Measurements from ENCODE around the gene CNN2. TPM values are rescaled to one million over a fixed set of nuclear protein-coding genes. Genes with fewer than 3 reads are reported as not detected.

The CNN2 gene
- total RNA-seq, 6 experiments from 2014 or later: 483 to 579 (median 507) TPM

DNA sequence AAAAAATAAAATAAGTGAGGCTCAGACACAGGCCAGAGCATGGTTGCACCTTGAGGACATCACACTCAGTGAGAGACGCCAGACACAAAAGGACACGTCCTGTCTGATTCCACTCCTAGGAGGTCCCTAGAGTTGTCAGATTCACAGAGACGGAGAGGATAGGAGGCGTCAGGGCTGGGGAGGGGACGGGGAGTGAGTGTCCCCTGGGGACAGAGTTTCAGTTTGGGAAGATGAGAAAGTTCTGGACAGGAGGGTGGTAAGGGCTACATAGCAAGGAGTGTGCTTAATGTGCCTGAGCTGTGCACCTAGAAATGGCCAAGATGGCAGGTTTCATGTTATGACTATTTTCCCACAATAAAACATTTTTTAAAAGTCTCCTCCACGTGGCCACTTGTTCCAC is 28.3 kb upstream of the CNN2 start:
- Mint-ChIP-seq H3K9me3 (no peaks in the 10 kb centered on the region), H3K4me3 (no peak overlapping the region), H3K4me1 (ENCODE audit: low read depth) (peaks cover 5% of the 10 kb centered on the region; the same call in 1 of the 2 replicates), H3K27me3 (ENCODE audit: insufficient read depth) (peaks cover 21% of the 10 kb centered on the region), H3K36me3 (ENCODE audit: low read depth) (no peaks in the 10 kb centered on the region), H3K27ac (no peak overlapping the region)
- TF ChIP-seq, protein P1, sequence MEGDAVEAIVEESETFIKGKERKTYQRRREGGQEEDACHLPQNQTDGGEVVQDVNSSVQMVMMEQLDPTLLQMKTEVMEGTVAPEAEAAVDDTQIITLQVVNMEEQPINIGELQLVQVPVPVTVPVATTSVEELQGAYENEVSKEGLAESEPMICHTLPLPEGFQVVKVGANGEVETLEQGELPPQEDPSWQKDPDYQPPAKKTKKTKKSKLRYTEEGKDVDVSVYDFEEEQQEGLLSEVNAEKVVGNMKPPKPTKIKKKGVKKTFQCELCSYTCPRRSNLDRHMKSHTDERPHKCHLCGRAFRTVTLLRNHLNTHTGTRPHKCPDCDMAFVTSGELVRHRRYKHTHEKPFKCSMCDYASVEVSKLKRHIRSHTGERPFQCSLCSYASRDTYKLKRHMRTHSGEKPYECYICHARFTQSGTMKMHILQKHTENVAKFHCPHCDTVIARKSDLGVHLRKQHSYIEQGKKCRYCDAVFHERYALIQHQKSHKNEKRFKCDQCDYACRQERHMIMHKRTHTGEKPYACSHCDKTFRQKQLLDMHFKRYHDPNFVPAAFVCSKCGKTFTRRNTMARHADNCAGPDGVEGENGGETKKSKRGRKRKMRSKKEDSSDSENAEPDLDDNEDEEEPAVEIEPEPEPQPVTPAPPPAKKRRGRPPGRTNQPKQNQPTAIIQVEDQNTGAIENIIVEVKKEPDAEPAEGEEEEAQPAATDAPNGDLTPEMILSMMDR (IDR thresholded peaks at IDR 0.05): no peak
- no peak for DNase-seq

DNA sequence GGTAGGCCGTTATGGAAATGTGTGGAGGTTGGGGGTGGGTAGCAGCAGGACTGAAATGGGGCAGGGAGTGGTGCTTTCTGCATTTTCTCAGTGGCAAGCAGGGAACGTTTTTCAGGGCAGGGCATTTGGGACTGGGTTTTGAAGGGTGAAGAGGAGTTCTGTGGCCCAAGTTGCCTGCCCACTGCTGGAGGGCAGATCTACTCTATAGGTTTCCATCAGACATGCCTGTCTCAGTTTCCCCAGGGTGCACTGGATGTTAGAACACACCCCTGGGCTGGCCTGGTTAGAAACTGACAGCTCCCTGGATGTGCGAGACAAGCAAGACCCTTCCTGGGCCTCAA is 27.1 kb upstream of the CNN2 start:
- TF ChIP-seq, protein P1 (IDR thresholded peaks at IDR 0.05): no peak
- peaks cover 5% of the 10 kb centered on the region; the same call in 1 of the 2 replicates for H3K4me1 Mint-ChIP-seq (ENCODE audit: low read depth)
- H3K4me3 Mint-ChIP-seq: no peak overlapping the region
- no peak overlapping the region for H3K27ac Mint-ChIP-seq
- H3K27me3 Mint-ChIP-seq (ENCODE audit: insufficient read depth): peaks cover 21% of the 10 kb centered on the region
- DNase-seq: no peak
- H3K9me3 Mint-ChIP-seq: no peaks in the 10 kb centered on the region
- H3K36me3 Mint-ChIP-seq (ENCODE audit: low read depth): no peaks in the 10 kb centered on the region

DNA sequence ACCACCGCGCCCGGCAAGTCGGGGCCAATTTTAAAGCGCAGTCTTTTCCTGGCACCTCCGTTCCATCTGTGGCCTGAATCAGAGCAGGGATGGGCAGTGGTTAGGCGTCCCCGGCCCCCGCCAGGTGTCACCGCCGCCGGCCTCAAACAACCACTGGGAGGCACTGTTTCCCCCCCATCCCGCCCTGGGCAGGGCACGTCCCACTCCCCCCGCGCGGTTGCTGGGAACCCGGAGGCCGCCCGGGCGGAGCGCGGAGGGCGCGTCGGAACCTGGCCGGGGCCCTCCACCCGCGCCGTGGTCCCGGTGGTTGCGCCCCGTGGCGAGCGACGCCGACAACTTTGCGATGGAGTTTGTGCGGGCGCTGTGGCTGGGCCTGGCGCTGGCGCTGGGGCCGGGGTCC is 26.3 kb upstream of the CNN2 start, which contains the start of gene GRIN3B:
TSS of gene GRIN3B (plus strand) at position 325 of the 400 bp plus-strand sequence. CDS start at position 344, 19 bp downstream.
- no peak within 1 kb of the TSS for H3K27ac Mint-ChIP-seq
- H3K4me3 Mint-ChIP-seq: peak within 1 kb of the TSS; percentile 43; the same call in 1 of the 2 replicates
- H3K9me3 Mint-ChIP-seq: peaks cover 2% of the 10 kb centered on the region; the same call in 1 of the 2 replicates
- DNase-seq: peak; percentile 28
- H3K36me3 Mint-ChIP-seq (ENCODE audit: low read depth): no peaks in the 10 kb centered on the region
- peaks cover 5% of the 10 kb centered on the region; the same call in 1 of the 2 replicates for H3K4me1 Mint-ChIP-seq (ENCODE audit: low read depth)
- H3K27me3 Mint-ChIP-seq (ENCODE audit: insufficient read depth): peaks cover 23% of the 10 kb centered on the region
- TF ChIP-seq, protein P1 (IDR thresholded peaks at IDR 0.05): peak; percentile 76

DNA sequence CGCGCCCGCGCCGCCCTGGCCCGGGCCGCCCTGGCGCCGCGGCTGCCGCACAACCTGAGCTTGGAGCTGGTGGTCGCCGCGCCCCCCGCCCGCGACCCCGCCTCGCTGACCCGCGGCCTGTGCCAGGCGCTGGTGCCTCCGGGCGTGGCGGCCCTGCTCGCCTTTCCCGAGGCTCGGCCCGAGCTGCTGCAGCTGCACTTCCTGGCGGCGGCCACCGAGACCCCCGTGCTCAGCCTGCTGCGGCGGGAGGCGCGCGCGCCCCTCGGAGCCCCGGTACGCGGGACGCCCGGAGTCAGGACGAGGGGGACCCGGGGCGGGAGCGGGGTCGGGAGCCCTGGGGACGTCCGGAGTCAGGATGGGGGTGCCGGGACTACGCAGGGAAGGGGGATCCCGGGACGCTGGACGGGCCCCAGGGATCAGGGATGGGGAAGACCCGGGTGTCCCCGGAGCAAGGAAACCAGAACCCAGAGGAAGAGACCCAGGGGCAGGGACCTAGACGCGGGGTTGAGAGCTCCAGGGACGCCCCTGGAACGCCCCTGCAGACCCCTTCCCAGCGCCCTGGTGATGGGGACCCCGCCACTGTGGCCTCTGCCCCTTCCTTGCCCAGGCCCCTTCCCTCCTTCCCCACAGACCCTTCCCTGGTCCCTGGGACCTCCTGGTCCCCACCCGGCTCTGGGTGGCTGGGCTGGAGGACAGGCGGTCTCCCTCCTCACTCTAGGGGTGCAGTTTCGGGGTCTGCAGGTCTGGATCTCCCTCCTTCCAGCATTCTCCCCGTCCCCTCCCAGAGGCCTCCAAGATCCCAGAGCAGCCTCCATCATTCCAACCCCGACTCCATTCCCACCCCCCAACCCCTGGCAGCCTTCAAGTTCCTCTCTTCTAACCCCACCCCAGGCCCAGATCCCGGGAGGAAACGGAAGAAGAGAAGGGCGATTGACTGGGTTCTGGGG is 25.5 kb upstream of the CNN2 start:
- Mint-ChIP-seq H3K36me3 (ENCODE audit: low read depth) (no peaks in the 10 kb centered on the region), H3K4me1 (ENCODE audit: low read depth) (peaks cover 5% of the 10 kb centered on the region; the same call in 1 of the 2 replicates), H3K27ac (no peak overlapping the region), H3K4me3 (peak overlapping the region; percentile 43; the same call in 1 of the 2 replicates), H3K27me3 (ENCODE audit: insufficient read depth) (peaks cover 22% of the 10 kb centered on the region), H3K9me3 (peaks cover 4% of the 10 kb centered on the region; the same call in 1 of the 2 replicates)
- TF ChIP-seq, protein P1 (IDR thresholded peaks at IDR 0.05): no peak
- no peak for DNase-seq

DNA sequence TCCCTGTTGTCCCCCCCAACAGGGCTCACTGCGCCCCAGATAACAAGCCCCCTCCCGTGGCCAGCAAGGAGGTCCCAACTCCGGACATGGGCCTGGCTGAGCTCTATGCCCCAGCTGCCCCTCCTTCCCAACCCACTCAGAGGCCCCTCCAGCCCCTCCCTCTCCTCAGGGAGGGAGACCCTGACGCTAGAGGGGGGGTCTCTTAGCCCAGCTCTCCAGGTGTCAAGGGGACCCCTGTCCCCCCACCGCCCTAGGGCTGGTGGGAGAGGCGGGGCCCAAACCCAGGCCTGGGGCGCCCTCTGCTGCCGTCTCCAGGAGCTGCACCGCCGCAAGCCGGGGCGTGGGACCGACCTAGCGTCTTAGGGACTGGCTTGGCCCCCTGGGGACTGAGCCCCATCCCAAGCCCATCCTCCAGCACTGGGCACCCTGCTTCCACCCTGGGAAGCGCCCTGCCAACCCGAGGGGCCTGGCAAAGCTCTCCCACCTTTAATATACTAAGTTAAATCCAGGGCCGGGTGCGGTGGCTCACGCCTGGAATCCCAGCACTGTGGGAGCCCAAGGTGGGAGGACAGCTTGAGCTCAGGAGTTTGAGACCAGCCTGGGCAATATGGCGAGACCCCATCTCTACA is 24.8 kb upstream of the CNN2 start:
- Mint-ChIP-seq H3K4me1 (ENCODE audit: low read depth) (0 out of 2 replicates have a peak, but pooled peaks cover under 1% of the 10 kb centered on the region), H3K4me3 (no peak overlapping the region), H3K36me3 (ENCODE audit: low read depth) (no peaks in the 10 kb centered on the region)

More for the DNA sequence above, 24.8 kb upstream of the CNN2 start:
- TF ChIP-seq, protein P1 (IDR thresholded peaks at IDR 0.05): peak; percentile 92
- DNase-seq: no peak
- H3K27me3 Mint-ChIP-seq (ENCODE audit: insufficient read depth): peaks cover 18% of the 10 kb centered on the region
- no peak overlapping the region for H3K27ac Mint-ChIP-seq
- peaks cover 4% of the 10 kb centered on the region; the same call in 1 of the 2 replicates for H3K9me3 Mint-ChIP-seq
